Neural cell (in vitro differentiated cells): ENCODE results near the gene MTHFD1L. TPM values are rescaled to one million over a fixed set of nuclear protein-coding genes. Genes with fewer than 3 reads are reported as not detected.

Experiments used
- H2AFZ ChIP-seq: fragments of 200-600, 300-800 bp; sonication (generic), shearing (Covaris generic); 2 replicates; pipeline ENCODE4 v1.6.0; 2014; ENCODE audit warnings: low read depth, mild to moderate bottlenecking, antibody characterized with exemption, low read length, moderate library complexity
- H3F3A ChIP-seq: fragments of 200-600 bp; shearing (Covaris generic); 2 replicates; pipeline ENCODE4 v1.6.1; 2016; ENCODE audit warnings: mild to moderate bottlenecking, moderate library complexity, mixed read lengths, antibody characterized with exemption, low read length; ENCODE audit not compliant: insufficient read depth, poor library complexity, severe bottlenecking
- H3K27ac ChIP-seq: fragments of 200-600, 300-800 bp; sonication (generic), shearing (Covaris generic); 2 replicates; pipeline ENCODE4 v1.5.1; 2014; ENCODE audit warnings: mild to moderate bottlenecking, low read length, moderate library complexity
- H3K27me3 ChIP-seq: fragments of 300-800, 200-600 bp; sonication (generic), shearing (Covaris generic); 2 replicates; pipeline ENCODE4 v1.6.0; 2014; ENCODE audit warnings: mild to moderate bottlenecking, low read depth, low read length, moderate library complexity; ENCODE audit not compliant: insufficient read depth
- H3K36me3 ChIP-seq: fragments of 300-800, 200-600 bp; sonication (generic), shearing (Covaris generic); 2 replicates; pipeline ENCODE4 v1.5.1; 2014; ENCODE audit warnings: mild to moderate bottlenecking, antibody characterized with exemption, low read length, moderate library complexity; ENCODE audit not compliant: insufficient read depth
- H3K4me2 ChIP-seq: fragments of 300-800, 200-600 bp; sonication (generic), shearing (Covaris generic); 2 replicates; pipeline ENCODE4 v1.6.0; 2014; ENCODE audit warnings: mild to moderate bottlenecking, low read length
- H3K4me3 ChIP-seq: fragments of 300-800, 200-600 bp; sonication (generic), shearing (Covaris generic); 2 replicates; pipeline ENCODE4 v1.5.1; 2014; ENCODE audit warnings: mild to moderate bottlenecking, low read length, moderate library complexity
- H3K79me2 ChIP-seq: fragments of 200-600 bp; shearing (Covaris generic); replicated peaks from 2 replicates; pipeline ENCODE4 v1.6.0; 2014; ENCODE audit warnings: mild to moderate bottlenecking, low read length, moderate library complexity; ENCODE audit not compliant: insufficient read depth
- H3K9ac ChIP-seq: fragments of 300-800, 200-600 bp; sonication (generic), shearing (Covaris generic); 2 replicates; pipeline ENCODE4 v1.6.1; 2016; ENCODE audit warnings: mild to moderate bottlenecking, low read length, mixed read lengths
- H3K9me2 ChIP-seq: fragments of 200-600 bp; shearing (Covaris generic); 2 replicates; pipeline ENCODE4 v1.6.1; 2016; ENCODE audit warnings: mild to moderate bottlenecking, low read length, mixed read lengths; ENCODE audit not compliant: insufficient read depth
- H3K9me3 ChIP-seq: fragments of 200-600, 300-800 bp; sonication (generic), shearing (Covaris generic); 2 replicates; pipeline ENCODE4 v1.6.1; 2016; ENCODE audit warnings: mild to moderate bottlenecking, mixed run types, low read length, moderate library complexity, mixed read lengths
- H4K20me1 ChIP-seq: fragments of 200-600 bp; shearing (Covaris generic); 2 replicates; pipeline ENCODE4 v1.6.1; 2016; ENCODE audit warnings: mild to moderate bottlenecking, mixed run types; ENCODE audit not compliant: insufficient read depth
- CTCF ChIP-seq: fragments of 450-650 bp; IDR thresholded peaks from 2 replicates; pipeline ENCODE4 v1.5.1; 2014; ENCODE audit warnings: antibody characterized with exemption, mild to moderate bottlenecking, moderate library complexity; ENCODE audit not compliant: poor library complexity, severe bottlenecking
- EP300 ChIP-seq: fragments of 450-650 bp; conservative IDR thresholded peaks from 2 replicates; pipeline ENCODE4 v1.6.1; 2014; ENCODE audit warnings: antibody characterized with exemption, mild to moderate bottlenecking, moderate library complexity; ENCODE audit not compliant: poor library complexity, severe bottlenecking
- EZH2 ChIP-seq: fragments of 200-600, 300-800 bp; shearing (Covaris generic), sonication (generic); IDR thresholded peaks from 2 replicates; pipeline ENCODE4 v1.6.1; 2014; ENCODE audit warnings: antibody characterized with exemption, low read length, borderline replicate concordance, mild to moderate bottlenecking; ENCODE audit not compliant: insufficient read depth, poor library complexity, severe bottlenecking
- MXI1 ChIP-seq: fragments of 450-650 bp; conservative IDR thresholded peaks from 2 replicates; pipeline ENCODE4 v1.6.1; 2014; ENCODE audit warnings: antibody characterized with exemption, mild to moderate bottlenecking; ENCODE audit not compliant: poor library complexity, severe bottlenecking
- POLR2AphosphoS5 ChIP-seq: IDR thresholded peaks from 2 replicates; pipeline ENCODE4 v1.6.1; 2012
- RAD21 ChIP-seq: fragments of 450-650 bp; conservative IDR thresholded peaks from 2 replicates; pipeline ENCODE4 v1.6.1; 2014; ENCODE audit warnings: antibody characterized with exemption, mild to moderate bottlenecking, moderate library complexity
- REST ChIP-seq: IDR thresholded peaks from 2 replicates; pipeline ENCODE4 v1.6.1; 2012; ENCODE audit warnings: borderline replicate concordance
- SMC3 ChIP-seq: fragments of 450-650 bp; conservative IDR thresholded peaks from 2 replicates; pipeline ENCODE4 v1.6.1; 2014; ENCODE audit warnings: antibody characterized with exemption, mild to moderate bottlenecking, moderate library complexity; ENCODE audit not compliant: poor library complexity
- TAF1 ChIP-seq: IDR thresholded peaks from 2 replicates; pipeline ENCODE4 v1.6.1; 2012; ENCODE audit warnings: low read depth
- polyA plus RNA-seq: library from polyadenylated mRNA; depleted of rRNA; stranded (reverse); fragments of >200 nt; gene quantifications from 2 replicates; pipeline ENCODE4 v1.2.3, GENCODE V29; 2014

The MTHFD1L gene
- polyA plus RNA-seq, 1 donor from 2014 or later: 6.3 TPM

- Histone ChIP-seq H3K4me2 (no peak overlapping the region), H3K9ac (no peak overlapping the region), H3K36me3 (no peaks in the 10 kb centered on the region), H2AFZ (no peak overlapping the region), H3K4me3 (no peak overlapping the region), H3F3A (no peaks in the 10 kb centered on the region), H4K20me1 (no peaks in the 10 kb centered on the region), H3K27me3 (no peaks in the 10 kb centered on the region), H3K9me2 (no peaks in the 10 kb centered on the region), H3K79me2 (no peaks in the 10 kb centered on the region), H3K9me3 (no peaks in the 10 kb centered on the region), H3K27ac (no peak overlapping the region)
- TF ChIP-seq POLR2AphosphoS5 (no peak), REST (no peak), CTCF (no peak), EZH2 (no peak), TAF1 (no peak), SMC3 (no peak), EP300 (no peak), RAD21 (no peak)
These were observed 101.3 kb downstream of the MTHFD1L start for GRCh38 chr6:150966786-150967185.

GRCh38 chr6:150967381-150967780, 101.9 kb downstream of the MTHFD1L start:
- no peaks in the 10 kb centered on the region for H3K9me3 ChIP-seq
- no peaks in the 10 kb centered on the region for H4K20me1 ChIP-seq
- no peaks in the 10 kb centered on the region for H3K79me2 ChIP-seq
- H3K4me2 ChIP-seq: no peak overlapping the region
- no peak overlapping the region for H2AFZ ChIP-seq
- no peak overlapping the region for H3K4me3 ChIP-seq
- TF ChIP-seq TAF1: no peak
- TF ChIP-seq SMC3: no peak
- TF ChIP-seq MXI1: no peak
- no peak for TF ChIP-seq POLR2AphosphoS5
- TF ChIP-seq CTCF: no peak
- TF ChIP-seq EZH2: no peak
- no peak for TF ChIP-seq REST
- no peak for TF ChIP-seq EP300
- no peak for TF ChIP-seq RAD21
- H3F3A ChIP-seq: no peaks in the 10 kb centered on the region
- no peaks in the 10 kb centered on the region for H3K36me3 ChIP-seq
- no peak overlapping the region for H3K9ac ChIP-seq
- no peak overlapping the region for H3K27ac ChIP-seq
- H3K9me2 ChIP-seq: no peaks in the 10 kb centered on the region
- no peaks in the 10 kb centered on the region for H3K27me3 ChIP-seq
